ES-I3 (cell line): Measurements from ENCODE around the gene FSCN2.
"Not testable (repeated sequence)": the region's sequence is repeated elsewhere in the genome, so short reads cannot be mapped to it uniquely, and the experiment has no call there.

Experiments used
- H3K36me3 ChIP-seq: 2 replicates; pipeline ENCODE4 v1.6.1; 2013; ENCODE audit warnings: mild to moderate bottlenecking, low read length, control low read depth, moderate library complexity; ENCODE audit not compliant: insufficient read depth
- H3K4me1 ChIP-seq: 2 replicates; pipeline ENCODE4 v1.6.1; 2013; ENCODE audit warnings: mild to moderate bottlenecking, control low read depth, low read length; ENCODE audit not compliant: insufficient read depth
- H3K9ac ChIP-seq: 2 replicates; pipeline ENCODE4 v1.6.1; 2013; ENCODE audit warnings: low read depth, mild to moderate bottlenecking, low read length, moderate library complexity
- H3K9me3 ChIP-seq: 2 replicates; pipeline ENCODE4 v1.6.1; 2013; ENCODE audit warnings: mild to moderate bottlenecking, low read length, moderate library complexity; ENCODE audit not compliant: control insufficient read depth, insufficient read depth

FSCN2 gene

GRCh38 chr17:81582341-81582740 lies 54.2 kb downstream of the FSCN2 start:
- peaks cover 31% of the 10 kb centered on the region for H3K36me3 ChIP-seq
- H3K9me3 ChIP-seq = no peaks in the 10 kb centered on the region; the same call in 1 of the 2 replicates
- H3K4me1 ChIP-seq = peaks cover 5% of the 10 kb centered on the region; the same call in 1 of the 2 replicates
- H3K9ac ChIP-seq = no peak overlapping the region

DNA sequence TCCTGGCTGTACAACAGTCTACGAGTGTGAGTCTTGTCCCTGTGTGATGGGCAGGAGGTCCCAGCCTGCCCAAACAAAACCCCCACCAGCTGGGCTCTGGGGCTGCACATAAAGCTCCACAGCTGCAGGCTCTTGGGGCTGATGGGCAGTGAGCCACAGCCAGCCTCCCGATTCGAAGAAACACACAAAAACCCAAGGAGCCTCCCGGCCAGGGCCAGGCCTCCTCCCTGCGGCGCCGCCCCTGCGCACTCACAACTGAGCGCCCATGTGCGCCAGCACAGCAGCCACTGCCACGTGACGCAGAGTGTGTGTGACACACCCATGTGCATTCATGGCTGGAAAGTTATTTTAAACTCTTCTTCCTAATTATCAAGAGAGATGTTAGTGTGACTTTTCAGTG lies 54.6 kb downstream of the FSCN2 start:
- H3K36me3 ChIP-seq = peaks cover 31% of the 10 kb centered on the region
- no peaks in the 10 kb centered on the region; the same call in 1 of the 2 replicates for H3K9me3 ChIP-seq
- H3K4me1 ChIP-seq = peaks cover 5% of the 10 kb centered on the region; the same call in 1 of the 2 replicates
- no peak overlapping the region for H3K9ac ChIP-seq

GRCh38 chr17:81583589-81584342 lies 55.6 kb downstream of the FSCN2 start:
- Histone ChIP-seq H3K9ac (no peak overlapping the region), H3K4me1 (peaks cover 5% of the 10 kb centered on the region; the same call in 1 of the 2 replicates)

GRCh38 chr17:81584771-81585170 lies 56.6 kb downstream of the FSCN2 start:
- H3K9me3 ChIP-seq, H3K9ac ChIP-seq, H3K4me1 ChIP-seq: not testable (repeated sequence)
- peaks cover 49% of the 10 kb centered on the region for H3K36me3 ChIP-seq

More at GRCh38 chr17:81583589-81584342, 55.6 kb downstream of the FSCN2 start:
- Histone ChIP-seq H3K36me3 (peaks cover 40% of the 10 kb centered on the region), H3K9me3 (no peaks in the 10 kb centered on the region; the same call in 1 of the 2 replicates)

GRCh38 chr17:81586096-81586495 lies 57.9 kb downstream of the FSCN2 start:
- H3K9ac ChIP-seq = no peak overlapping the region
- H3K9me3 ChIP-seq = no peaks in the 10 kb centered on the region; the same call in 1 of the 2 replicates
- H3K4me1 ChIP-seq = peaks cover 5% of the 10 kb centered on the region; the same call in 1 of the 2 replicates
- peaks cover 58% of the 10 kb centered on the region for H3K36me3 ChIP-seq
